HUES48 (cell line): ENCODE results near the gene TBL1X.
A peak's percentile ranks its signal among the peaks of the same experiment; 100 is the strongest.

Source experiments
- H3K27ac ChIP-seq: one replicate; pipeline ENCODE4 v1.7.0; 2013; ENCODE audit warnings: low read depth, low read length, inconsistent platforms
- H3K27me3 ChIP-seq: 2 replicates; pipeline ENCODE4 v1.6.1; 2013; ENCODE audit warnings: mild to moderate bottlenecking, low read length; ENCODE audit not compliant: control insufficient read depth, insufficient read depth
- H3K36me3 ChIP-seq: 2 replicates; pipeline ENCODE4 v1.6.1; 2013; ENCODE audit warnings: low read length; ENCODE audit not compliant: control insufficient read depth, insufficient read depth
- H3K4me1 ChIP-seq: 2 replicates; pipeline ENCODE4 v1.6.1; 2013; ENCODE audit warnings: mild to moderate bottlenecking, low read length; ENCODE audit not compliant: control insufficient read depth, insufficient read depth
- H3K4me3 ChIP-seq: 2 replicates; pipeline ENCODE4 v1.5.1; 2013; ENCODE audit warnings: mild to moderate bottlenecking, low read depth, low read length
- H3K9ac ChIP-seq: 2 replicates; pipeline ENCODE4 v1.6.1; 2013; ENCODE audit warnings: mild to moderate bottlenecking, low read depth, low read length, moderate library complexity
- H3K9me3 ChIP-seq: 2 replicates; pipeline ENCODE4 v1.6.1; 2013; ENCODE audit warnings: low read length; ENCODE audit not compliant: control insufficient read depth, insufficient read depth

Gene TBL1X

GRCh38 chrX:9785254-9785943, 320.5 kb downstream of the TBL1X start:
- Histone ChIP-seq H3K4me3 (peak overlapping the region; percentile 72), H3K27me3 (peaks cover 16% of the 10 kb centered on the region), H3K27ac (peak overlapping the region; percentile 38), H3K4me1 (peaks cover 32% of the 10 kb centered on the region), H3K9ac (peak overlapping the region; percentile 42; the same call in 1 of the 2 replicates), H3K9me3 (no peaks in the 10 kb centered on the region), H3K36me3 (no peaks in the 10 kb centered on the region)

- H3K27me3 ChIP-seq, result peaks cover 16% of the 10 kb centered on the region
- H3K27ac ChIP-seq, result peak within 1 kb of the TSS; percentile 58
- peaks cover 40% of the 10 kb centered on the region for H3K4me1 ChIP-seq
- H3K36me3 ChIP-seq, result no peaks in the 10 kb centered on the region
- H3K4me3 ChIP-seq, result peak within 1 kb of the TSS; percentile 82
- H3K9me3 ChIP-seq, result no peaks in the 10 kb centered on the region
- H3K9ac ChIP-seq, result peak within 1 kb of the TSS; percentile 42; the same call in 1 of the 2 replicates
Measured at GRCh38 chrX:9785944-9786797, 321.3 kb downstream of the TBL1X start, which contains the start of gene SHROOM2. TSS of gene SHROOM2 (plus strand) at chrX:9786429. CDS start at chrX:9786546, 117 bp downstream.

GRCh38 chrX:9786798-9787635, 322.2 kb downstream of the TBL1X start:
- Histone ChIP-seq H3K4me1 (peaks cover 43% of the 10 kb centered on the region), H3K36me3 (no peaks in the 10 kb centered on the region), H3K9ac (0 out of 2 replicates have a peak overlapping the region, but pooled peaks have one; percentile 29), H3K4me3 (peak overlapping the region; percentile 82), H3K27ac (peak overlapping the region; percentile 58), H3K9me3 (no peaks in the 10 kb centered on the region), H3K27me3 (peaks cover 16% of the 10 kb centered on the region)

GRCh38 chrX:9788911-9789310, 324.1 kb downstream of the TBL1X start:
- no peaks in the 10 kb centered on the region for H3K9me3 ChIP-seq
- H3K27ac ChIP-seq, result peak overlapping the region; percentile 91
- peak overlapping the region; percentile 82 for H3K4me3 ChIP-seq
- H3K27me3 ChIP-seq, result peaks cover 16% of the 10 kb centered on the region
- H3K4me1 ChIP-seq, result peaks cover 43% of the 10 kb centered on the region
- no peaks in the 10 kb centered on the region for H3K36me3 ChIP-seq
- 0 out of 2 replicates have a peak overlapping the region, but pooled peaks have one; percentile 22 for H3K9ac ChIP-seq

GRCh38 chrX:9789555-9789954, 324.7 kb downstream of the TBL1X start:
- no peak overlapping the region for H3K9ac ChIP-seq
- peaks cover 43% of the 10 kb centered on the region for H3K4me1 ChIP-seq
- H3K36me3 ChIP-seq, result no peaks in the 10 kb centered on the region
- H3K9me3 ChIP-seq, result no peaks in the 10 kb centered on the region
- peaks cover 16% of the 10 kb centered on the region for H3K27me3 ChIP-seq
- H3K4me3 ChIP-seq, result peak overlapping the region; percentile 82
- H3K27ac ChIP-seq, result peak overlapping the region; percentile 91
